Right lung (tissue), 5 donors: Measurements from ENCODE around the gene HNRNPAB. TPM values are rescaled to one million over a fixed set of nuclear protein-coding genes. Genes with fewer than 3 reads are reported as not detected.
"Not testable (repeated sequence)": the region's sequence is repeated elsewhere in the genome, so short reads cannot be mapped to it uniquely, and the experiment has no call there.

ENCODE experiments used
- DNase-seq, 2 donors: peaks; one replicate each; pipeline ENCODE4 v3.0.0-alpha.2; 2013
- polyA plus RNA-seq, 5 donors: library from polyadenylated mRNA; unstranded; fragments of 120-200 nt; gene quantifications; one replicate each; pipeline versions ENCODE4 v1.2.1 to v1.2.3, GENCODE V29; 2013; ENCODE audit warnings: inconsistent platforms in 1 of 5, low replicate concordance in 1 of 5; ENCODE audit not compliant: insufficient read length in 5 of 5, insufficient read depth in 1 of 5

HNRNPAB gene
- polyA plus RNA-seq, 5 donors, result 113 to 157 (median 127) TPM

DNA sequence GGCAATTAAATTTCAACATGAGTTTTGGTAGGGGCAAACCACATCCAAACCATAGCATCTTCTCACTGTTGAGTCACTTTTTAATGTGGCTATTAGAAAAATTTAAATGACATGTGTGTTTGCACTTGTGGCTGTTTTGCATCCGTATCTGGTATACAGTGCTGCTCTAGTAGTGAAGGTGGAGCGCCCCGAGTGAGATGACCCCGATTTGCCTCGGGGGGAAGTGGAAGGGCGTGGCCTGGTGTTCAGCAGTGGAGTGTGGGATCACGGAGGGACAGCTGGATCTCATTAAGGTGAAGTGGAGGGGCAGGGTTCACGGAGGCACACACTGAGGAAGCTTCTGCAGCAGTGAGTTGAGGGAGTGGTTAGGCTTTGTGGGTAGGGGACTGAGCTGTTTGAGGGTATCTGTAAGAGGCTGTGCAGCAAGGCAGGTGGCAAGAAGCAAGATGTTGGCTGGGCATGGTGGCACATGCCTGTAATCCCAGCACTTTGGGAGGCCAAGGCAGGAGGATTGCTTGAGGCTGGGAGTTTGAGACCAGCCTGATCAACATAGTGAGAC is 11.0 kb upstream of the HNRNPAB start:
- no peak for DNase-seq

DNA sequence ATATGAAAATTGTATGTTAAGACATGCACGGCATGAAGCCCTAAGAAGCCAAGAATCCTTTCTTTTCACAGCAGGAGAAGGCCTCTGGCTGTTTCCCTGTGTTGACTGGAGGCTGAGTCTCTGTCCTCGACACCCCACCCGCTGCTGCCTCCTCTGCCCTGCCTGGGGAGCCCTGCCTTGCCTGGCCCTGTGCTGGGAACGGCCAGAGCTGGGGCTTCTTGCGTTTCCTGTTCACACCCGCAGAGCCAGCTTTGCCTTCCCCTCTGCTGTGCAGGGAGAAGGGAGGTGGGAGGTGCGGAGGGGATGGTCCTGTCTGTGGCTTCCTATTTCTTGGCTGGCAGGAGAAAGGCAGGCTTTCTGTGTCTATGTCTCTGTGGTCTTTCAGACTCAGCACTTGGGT is 10.3 kb upstream of the HNRNPAB start:
- no peak for DNase-seq

DNA sequence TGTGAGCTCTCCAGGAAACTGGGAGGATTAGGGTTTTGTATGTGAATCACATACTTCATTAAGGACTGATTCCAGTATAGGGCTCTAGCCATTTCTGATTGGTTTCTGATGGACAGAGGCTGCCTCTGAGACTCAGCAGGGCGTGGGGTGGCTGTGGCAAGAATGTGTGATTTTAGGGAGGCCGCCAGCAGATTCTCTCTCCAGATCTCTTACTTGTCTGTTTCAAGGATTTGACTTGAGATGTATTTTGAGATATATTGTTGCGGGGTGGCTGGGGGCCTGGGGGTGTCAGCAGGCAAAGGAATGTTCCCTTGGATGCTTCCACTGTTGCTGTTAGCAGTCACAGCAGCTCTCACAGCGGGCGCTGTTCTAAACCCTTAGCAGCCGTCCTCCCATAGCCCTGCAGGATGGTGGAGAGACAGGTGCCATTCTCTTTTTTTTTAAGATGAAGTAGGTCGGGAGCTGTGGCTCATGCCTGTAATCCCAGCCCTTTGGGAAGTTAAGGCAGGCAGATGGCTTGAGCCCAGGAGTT is 8.0 kb upstream of the HNRNPAB start:
- DNase-seq, result no peak

DNA sequence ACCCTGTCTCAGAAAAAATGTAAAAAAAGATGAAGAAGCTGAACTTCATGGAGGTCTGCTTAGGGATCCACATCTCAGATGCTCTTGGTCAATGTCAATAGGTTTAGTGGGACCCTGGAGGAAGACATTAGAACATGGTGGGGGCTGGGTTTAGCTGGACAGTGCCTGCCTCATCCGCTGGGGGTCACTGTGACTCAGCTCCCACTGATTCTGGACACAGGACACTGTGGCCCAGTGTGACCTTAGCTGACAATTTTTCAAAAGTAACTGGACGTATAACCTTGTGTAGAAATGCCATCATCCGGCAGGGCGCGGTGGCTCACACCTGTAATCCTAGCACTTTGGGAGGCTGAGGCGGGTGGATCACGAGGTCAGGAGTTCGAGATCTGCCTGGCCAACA is 7.3 kb upstream of the HNRNPAB start:
- DNase-seq, result no peak

DNA sequence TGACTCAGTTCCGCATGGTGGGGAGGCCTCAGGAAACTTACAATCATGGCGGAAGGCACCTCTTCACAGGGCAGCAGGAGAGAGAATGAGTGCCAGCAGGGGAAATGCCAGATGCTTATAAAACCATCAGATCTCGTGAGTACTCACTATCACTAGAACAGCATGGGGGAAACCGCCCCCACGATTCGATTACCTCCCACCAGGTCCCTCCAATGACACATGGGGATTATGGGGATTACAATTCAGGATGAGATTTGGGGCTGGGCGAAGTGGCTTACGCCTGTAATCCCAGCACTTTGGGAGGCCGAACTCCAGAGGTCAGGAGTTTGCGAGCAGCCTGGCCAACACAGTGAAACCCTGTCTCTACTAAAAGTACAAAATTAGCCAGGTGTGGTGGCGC is 6.2 kb upstream of the HNRNPAB start:
- not testable (repeated sequence) for DNase-seq

DNA sequence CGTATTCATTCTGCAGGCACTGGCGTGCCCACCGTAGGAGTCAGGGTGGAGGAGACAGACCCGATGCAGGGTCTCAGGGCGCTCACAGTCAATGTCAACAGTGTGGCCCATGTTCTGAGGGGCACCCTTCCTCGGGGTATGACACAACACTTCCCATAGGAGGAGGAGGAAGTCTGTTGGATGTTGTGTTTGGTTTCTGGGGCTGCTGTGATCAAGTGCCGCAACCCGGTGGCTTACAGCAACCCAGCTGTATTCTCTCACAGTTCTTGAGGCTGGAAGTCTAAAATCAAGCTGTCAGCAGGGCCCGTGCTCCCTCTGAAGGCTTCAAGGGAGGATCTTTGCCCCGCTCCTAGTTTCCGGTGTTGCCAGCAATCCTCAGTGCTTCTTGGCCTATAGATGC is 5.6 kb upstream of the HNRNPAB start:
- DNase-seq, result no peak

DNA sequence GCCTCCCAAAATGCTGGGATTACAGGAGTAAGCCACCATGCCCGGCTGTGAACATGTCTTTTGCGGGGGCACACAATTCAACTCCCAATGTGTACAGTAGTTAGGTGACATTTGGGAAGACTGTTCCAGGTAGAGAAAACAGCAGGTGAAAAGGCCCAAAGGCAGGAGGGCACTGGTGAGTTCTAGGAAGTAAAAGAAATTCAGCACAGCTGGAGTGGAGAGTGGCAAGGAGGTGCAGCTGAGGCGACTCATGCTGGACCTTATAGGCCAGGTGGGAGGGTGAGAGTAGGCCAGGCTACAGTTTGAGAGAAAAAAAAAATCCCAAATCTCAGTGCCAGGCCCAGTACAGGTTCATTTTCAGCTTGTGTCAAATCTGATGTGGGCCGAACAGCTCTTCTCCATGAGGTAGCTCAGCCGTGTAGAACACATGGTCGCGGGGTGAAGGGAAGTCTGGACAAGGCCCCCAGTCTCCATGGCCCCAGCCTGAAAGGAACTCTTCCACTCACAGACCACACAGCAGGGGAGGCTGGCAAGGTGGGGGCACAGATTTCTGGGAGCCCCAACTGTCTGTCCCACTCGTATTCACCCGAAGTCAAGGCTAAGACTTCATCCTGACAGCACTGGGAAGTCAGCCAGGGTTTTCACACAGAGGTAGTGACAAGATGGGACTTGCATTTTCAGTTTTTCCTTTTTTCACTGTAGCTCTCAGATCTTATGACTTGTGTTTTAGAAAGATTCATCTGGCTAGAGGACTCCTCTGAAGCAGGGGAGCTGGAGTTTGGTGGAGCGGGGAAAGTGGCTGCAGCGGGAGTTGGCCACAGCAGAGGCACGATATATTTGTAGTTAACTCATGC is 4.5 kb upstream of the HNRNPAB start:
- no peak for DNase-seq

DNA sequence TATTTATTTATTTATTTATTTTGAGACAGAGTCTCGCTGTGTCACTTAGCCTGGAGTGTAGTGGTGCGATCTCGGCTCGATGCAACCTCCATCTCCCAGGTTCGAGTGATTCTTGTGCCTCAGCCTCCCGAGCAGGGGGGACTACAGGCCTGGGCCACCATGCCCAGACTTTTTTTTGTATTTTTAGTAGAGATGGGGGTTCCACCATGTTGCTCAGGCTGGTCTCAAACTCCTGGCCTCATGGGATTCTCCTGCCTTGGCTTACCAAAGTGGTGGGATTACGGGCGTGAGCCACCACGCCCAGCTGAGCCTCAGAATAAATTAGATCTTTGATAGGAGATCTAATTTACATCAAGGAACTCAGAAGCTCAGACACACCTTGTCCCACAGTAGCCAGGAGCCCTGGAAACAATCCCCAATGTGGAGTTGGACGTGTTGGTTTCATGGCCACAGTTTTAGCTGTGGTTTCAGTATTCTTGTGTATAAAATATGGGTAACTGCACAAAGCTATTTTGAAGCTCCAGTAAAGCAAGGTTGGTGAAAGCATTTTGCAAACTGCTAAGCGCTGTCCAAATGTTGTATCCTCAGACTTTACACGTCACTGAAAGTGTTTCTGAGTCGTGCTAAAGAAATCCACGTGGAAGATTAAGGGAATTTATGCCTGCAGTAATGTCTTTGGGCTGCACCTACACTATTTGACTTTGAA is 3.0 kb upstream of the HNRNPAB start:
- no peak for DNase-seq

DNA sequence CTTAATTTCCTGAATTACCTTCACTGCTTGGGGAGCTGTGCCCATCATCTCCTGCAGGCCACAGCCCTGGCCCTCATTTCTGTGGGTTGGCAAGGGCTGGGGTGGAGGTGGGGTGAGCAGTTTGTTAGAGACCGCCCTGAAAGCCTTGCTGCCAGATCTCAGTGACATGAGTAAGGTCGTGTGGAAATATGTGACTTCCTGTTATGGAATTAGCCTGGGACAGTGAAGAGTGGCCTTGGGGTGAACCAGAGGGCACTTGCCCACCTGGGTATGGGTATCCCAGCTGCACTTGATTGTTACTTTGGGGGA is 2.5 kb upstream of the HNRNPAB start:
- DNase-seq, result no peak

DNA sequence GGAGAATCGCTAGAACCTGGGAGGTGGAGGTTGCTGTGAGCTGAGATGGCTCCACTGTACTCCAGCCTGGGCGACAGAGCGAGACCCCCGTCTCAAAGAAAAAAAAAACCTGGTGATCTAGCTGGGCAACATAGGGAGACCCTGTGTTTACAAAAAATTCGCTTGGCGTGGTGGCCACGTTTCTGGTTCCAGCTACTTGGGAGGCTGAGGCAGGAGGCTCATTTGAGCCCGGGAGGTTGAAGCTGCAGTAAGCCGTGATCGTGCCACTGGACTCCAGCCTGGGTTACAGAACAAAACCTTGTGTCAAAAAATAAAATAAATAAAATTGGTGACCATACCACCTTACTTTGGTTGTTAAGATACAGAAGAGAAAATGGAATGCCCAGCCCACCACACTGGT is 1.8 kb upstream of the HNRNPAB start:
- DNase-seq, result no peak

DNA sequence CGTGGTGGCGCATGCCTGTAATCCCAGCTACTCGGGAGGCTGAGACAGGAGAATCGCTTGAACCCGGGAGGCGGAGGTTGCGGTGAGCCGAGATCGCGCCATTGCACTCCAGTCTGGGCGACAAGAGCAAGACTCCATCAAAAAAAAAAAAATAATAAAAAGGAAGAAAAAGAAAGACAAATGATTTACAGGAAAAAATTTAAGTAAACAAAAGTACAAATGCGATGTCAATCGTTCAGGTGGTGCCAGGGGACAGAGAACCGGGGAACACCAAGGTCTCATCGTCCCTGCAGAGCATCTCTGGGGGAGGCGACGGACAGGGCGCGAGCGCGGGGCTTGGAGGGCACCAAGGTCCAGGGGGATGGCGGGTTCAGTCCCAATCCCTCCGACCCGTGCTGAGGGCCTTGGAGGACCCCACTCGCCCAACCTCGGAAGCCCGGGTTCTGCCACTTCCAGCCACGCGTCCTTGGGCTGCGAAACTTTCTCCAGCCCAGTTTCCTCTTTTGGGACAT is 607 bp upstream of the HNRNPAB start:
- DNase-seq, result no peak

DNA sequence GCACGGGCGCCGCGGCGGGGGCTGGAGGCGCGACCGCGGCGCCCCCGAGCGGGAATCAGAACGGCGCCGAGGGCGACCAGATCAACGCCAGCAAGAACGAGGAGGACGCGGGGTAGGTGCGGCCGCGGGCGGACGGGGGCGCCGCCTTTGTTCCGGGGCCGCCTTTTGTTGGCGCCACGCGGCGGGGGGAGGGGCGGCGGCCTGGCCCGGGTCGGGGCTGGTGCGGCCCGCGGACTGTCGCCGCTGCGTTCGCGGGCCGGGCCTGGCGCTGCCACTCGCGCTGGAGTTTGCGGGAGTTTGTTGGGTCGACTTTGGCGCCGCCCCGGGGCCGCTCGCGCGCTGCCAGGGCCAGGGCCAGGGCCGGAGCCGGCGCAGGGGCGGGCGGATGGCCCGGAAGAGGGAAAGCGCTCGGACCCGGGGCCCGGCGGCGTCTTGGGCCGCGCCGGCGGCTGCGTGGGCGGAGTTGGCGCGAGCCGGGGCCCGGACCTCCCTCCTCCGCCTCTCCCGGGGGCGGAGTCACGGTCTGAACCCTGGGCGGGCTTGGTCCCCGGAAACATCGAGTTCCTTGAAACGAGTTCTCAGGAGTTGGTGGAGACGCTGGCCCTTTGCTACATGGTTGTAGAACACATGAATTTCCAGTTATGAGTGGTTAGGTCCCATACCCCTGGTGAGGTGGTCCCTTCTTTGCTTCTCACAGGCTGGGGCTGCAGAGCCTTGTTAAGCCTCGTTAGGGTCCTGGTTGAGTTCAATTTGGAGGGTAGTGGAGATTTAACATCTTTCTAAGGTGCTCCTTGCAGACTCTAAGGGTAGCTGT is 809 bp downstream of the HNRNPAB start:
- peak; percentile 56 to 63 for DNase-seq

DNA sequence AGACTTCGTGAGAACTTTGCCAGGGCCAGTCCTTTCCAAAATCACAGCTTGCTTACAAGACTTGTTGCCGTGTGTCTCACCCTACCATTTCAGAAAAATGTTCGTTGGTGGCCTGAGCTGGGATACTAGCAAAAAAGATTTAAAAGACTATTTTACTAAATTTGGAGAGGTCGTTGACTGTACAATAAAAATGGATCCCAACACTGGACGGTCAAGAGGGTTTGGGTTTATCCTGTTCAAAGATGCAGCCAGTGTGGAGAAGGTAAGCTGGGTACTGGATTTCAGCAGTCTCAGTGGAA is 1.4 kb downstream of the HNRNPAB start:
- no peak for DNase-seq

DNA sequence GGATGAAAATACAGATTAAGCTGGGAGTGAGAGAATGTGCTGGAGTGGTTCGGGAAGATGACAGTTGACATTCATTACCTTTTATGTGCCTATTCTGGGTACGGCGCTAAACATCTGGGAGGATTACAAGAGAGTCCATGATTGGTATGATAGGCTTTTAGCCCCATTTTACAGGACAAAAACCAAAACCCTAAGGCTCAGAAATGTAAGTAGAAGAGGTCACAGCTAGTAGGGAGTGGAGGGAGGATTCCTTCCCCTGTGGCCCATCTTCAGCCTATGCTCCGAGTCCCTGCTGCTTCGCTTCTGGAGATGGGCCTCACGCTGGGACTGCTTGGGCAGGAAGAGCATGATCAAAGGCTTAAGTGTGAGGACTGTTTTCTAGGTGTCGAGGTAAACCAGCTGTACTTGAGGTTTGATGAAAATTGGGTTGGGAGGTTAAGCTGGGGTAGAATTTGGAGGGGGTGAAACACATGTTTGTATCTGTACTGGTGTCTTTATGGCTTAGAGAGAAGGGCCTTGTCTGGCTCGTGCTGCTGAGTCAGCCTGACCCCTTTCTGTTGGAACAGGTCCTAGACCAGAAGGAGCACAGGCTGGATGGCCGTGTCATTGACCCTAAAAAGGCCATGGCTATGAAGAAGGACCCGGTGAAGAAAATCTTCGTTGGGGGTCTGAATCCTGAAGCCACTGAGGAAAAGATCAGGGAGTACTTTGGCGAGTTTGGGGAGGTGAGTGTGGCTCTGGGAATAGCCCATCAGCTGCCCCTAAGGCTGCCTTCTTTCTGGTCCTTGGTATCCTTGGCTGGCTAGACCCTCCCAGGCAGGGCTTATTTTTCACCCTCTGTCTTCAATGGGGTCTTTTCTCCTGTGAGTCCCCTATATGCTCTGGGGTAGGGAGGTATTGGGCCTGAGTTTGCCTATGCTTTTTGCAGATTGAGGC is 2.1 kb downstream of the HNRNPAB start:
- no peak for DNase-seq

DNA sequence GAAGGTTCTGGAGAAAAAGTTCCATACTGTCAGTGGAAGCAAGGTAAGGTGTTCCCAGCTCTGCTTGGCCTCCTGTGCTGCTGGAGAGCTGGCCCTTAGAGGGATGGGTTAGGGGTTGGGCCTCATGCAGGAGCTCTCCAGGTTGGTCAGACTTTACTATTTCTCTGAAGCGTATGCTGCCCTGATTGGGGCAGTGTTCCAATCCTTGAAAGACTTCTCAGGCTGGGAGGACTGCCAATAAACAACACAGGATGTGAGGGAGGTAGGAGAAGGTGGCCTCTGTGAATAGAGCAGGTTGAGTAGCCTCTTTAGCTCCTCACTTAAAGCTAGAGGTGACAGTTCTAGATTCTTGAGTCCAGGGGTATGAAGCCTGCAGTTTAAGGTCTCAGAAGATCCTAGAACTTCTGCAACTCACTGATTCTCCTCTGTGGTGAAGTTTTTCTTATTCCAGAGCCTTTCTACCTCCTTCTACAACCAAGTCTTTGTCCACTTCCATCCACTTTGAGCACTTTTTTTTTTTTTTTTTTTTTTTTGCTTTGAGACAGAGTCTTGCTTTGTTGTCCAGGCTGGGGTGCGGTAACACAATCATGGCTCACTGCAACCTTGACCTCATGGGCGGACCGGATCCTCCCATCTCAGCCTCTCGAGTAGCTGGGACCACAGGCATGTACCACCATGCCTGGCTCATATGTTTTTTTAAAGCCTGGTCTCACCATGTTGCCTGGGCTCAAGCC is 3.0 kb downstream of the HNRNPAB start:
- no peak for DNase-seq

DNA sequence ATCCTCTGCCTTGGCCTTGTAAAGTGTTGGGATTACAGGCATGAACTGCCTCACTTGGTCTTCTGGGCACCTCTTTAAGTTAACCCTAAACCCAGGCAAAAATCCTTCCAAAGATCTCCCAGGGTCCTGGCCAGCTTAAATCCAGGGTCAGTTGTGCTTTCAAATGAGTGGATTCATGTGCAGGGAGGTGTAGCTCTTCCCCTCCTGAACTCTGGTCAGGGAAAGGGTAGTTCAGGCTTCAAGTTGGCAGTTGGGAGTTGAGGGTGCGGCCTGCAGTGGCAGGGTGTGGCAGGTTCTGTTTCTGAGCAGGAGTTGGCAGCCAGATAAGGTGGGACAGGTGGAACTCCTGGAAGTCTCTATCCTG is 3.6 kb downstream of the HNRNPAB start:
- DNase-seq, result no peak

DNA sequence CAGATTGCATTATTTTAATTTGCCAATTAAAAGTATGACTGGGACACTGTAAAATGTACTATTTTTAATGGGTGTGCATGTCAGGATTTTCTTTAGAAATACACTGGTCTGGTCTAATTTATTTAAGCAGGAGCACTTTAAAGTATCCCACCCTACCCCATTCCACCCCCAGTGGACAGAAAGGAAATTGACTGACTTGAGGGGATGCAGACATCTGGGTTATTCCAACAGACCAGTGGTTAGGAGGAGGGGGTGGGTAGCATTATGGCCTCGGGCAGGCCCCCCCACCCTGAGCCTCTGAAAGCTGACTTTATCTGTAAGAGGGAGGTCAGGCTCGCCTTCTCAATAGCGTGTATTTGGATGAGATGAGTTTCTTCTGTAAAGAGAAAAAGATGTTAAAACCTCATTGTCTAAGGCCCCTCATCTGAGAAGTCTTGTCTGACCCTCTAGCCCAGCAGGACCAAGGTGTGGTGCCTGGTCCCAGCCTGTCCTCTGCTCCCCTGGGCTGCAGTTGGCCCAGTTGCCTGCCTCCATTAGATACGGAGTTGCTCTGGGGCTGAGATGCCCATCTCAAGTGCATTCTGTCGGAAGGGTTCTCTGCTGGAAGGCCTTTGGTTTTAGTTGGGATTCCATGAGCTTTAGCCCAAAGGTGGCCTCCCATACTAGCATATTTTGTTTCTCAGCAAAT is 4.4 kb downstream of the HNRNPAB start:
- no peak for DNase-seq

DNA sequence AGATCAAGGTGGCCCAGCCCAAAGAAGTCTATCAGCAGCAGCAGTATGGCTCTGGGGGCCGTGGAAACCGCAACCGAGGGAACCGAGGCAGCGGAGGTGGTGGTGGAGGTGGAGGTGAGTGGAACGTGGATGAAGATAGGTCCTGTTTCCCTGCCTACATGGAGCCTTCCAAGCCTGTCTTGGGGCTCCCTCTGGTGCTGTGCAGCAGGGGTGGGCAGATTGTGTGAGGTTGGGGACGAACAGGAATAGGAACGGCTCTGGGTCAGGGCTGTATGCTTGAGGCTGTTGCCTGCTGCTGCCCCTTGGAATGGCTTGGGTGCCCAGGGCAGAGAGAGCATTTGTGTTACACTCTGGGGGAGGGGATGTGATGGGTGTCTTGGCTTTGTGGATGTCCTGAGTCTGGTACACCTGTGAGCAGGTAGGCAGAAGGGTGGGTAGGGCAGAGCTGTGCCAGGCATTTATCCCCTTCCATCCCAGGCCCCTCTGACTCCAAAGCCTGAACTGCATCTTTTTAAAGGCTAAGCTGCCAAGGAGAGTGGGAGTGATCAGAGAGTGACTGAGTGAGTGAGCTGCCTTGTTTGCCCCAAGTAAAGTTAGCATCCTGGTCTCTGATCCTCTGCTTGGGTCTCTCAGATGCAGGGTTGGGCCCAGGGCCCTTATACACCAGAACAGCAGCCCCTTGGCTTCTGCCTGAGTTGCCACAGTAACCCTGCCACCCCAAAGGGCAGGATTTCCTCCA is 5.2 kb downstream of the HNRNPAB start:
- no peak for DNase-seq

DNA sequence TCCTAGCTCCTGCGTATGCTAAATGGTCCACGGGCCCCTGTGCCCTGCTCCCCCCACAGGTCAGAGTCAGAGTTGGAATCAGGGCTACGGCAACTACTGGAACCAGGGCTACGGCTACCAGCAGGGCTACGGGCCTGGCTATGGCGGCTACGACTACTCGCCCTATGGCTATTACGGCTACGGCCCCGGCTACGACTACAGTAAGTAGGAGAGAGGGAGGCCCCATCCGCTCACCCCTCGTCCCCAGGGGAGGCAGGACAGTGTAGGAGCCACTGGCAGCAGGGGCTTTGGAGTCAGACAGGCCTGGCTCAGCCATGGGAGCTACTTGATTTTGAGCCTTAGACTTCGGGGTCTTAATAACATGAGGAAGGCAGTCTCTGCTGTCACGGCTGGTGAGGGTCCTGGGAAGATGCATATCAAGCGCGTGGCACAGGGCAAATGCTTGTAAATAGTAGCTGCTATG is 5.8 kb downstream of the HNRNPAB start:
- DNase-seq, result no peak
